ENCODE results near the gene GDAP1L1.
A peak's percentile ranks its signal among the peaks of the same experiment; 100 is the strongest.
"Not testable (repeated sequence)": the region's sequence is repeated elsewhere in the genome, so short reads cannot be mapped to it uniquely, and the experiment has no call there.

GDAP1L1 gene

DNA sequence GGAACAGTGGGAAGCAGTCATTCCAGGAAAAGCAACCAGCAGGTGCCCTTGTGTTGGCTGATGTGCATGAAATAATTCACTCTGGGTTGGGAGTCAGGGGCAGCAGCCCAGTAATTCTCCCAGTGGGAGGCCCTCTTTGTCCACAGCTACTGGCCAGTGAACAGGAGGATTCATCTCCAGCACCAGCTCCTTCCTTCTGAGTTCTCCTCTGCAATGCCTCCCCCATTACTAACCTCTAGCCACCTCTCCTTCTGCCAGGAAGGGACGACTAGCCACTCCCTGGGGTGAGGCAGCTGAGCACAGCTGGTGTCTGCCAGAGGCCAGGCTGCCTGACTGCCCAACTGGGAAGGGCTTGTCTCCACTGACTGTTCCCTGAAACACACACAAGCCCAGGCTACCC lies 77.2 kb downstream of the GDAP1L1 start:
- Histone ChIP-seq H3K4me3 (ENCODE audit: insufficient read length, low read depth) (no peak overlapping the region), H3K4me1 (ENCODE audit: insufficient read depth, insufficient read length) (peaks cover 12% of the 10 kb centered on the region), H3K9ac (ENCODE audit: insufficient read length, low read depth) (no peak overlapping the region), H3K36me3 (ENCODE audit: insufficient read depth, insufficient read length, low read length) (no peaks in the 10 kb centered on the region), H3K27me3 (ENCODE audit: insufficient read depth, insufficient read length) (no peaks in the 10 kb centered on the region), H3K9me3 (ENCODE audit: insufficient read depth, low read length) (peaks cover 10% of the 10 kb centered on the region; the same call in 1 of the 2 replicates)
- DNase-seq (ENCODE audit: low read depth, low spot score): peak; percentile 39
- TF ChIP-seq ZNF274 (IDR thresholded peaks at IDR 0.05; ENCODE audit: low read depth, low read length) (no peak), YY1 (IDR thresholded peaks at IDR 0.05; ENCODE audit: insufficient read depth, insufficient read length) (no peak), SUZ12 (IDR thresholded peaks at IDR 0.05; ENCODE audit: extremely low read depth, insufficient read depth, insufficient read length) (no peak)

DNA sequence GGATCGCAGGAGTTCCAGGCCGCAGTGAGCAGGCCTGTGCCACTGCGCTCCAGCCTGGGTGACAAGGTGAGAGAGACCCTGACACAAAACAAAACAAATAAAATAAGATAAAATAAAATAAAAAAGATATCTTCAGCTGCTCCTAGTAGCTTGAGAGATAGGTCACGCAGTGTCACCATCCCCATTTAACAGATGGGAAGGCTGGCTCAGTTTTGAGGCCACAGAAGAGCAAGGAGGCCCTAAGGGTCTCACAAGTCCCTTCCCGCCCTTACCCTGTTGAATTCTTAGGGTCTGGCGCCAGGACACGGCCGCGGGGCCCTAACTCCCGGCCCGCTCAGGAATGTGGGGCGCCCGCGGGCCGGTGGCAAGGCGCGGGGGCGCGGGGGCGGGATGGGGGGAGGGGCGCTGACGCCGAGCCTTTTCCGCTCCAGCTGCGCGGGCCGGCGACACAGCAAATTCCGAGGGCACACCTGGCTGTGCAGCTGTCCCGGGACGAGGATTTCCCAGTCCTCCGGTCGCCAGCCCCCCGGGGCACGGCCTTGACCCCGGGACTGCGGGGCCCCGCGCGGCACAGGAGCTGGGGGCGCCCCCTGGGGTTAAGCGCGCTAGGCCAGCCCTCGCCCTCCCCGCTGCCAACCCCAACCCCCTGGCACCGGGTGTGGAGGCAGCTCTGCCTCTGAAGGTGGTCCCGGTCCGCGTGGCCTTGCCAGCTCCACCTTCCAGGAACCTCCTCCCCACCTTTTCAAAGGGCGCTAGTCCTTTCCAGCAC lies 79.5 kb downstream of the GDAP1L1 start:
- Histone ChIP-seq H3K4me1 (ENCODE audit: insufficient read depth, insufficient read length) (peaks cover 12% of the 10 kb centered on the region), H3K4me3 (ENCODE audit: insufficient read length, low read depth) (no peak overlapping the region), H3K9ac (ENCODE audit: insufficient read length, low read depth) (no peak overlapping the region), H3K27me3 (ENCODE audit: insufficient read depth, insufficient read length) (no peaks in the 10 kb centered on the region), H3K9me3 (ENCODE audit: insufficient read depth, low read length) (no peaks in the 10 kb centered on the region), H3K36me3 (ENCODE audit: insufficient read depth, insufficient read length, low read length) (no peaks in the 10 kb centered on the region)
- no peak for DNase-seq (ENCODE audit: low read depth, low spot score)
- TF ChIP-seq YY1 (IDR thresholded peaks at IDR 0.05; ENCODE audit: insufficient read depth, insufficient read length): no peak
- TF ChIP-seq SUZ12 (IDR thresholded peaks at IDR 0.05; ENCODE audit: extremely low read depth, insufficient read depth, insufficient read length): no peak
- TF ChIP-seq ZNF274 (IDR thresholded peaks at IDR 0.05; ENCODE audit: low read depth, low read length): no peak

DNA sequence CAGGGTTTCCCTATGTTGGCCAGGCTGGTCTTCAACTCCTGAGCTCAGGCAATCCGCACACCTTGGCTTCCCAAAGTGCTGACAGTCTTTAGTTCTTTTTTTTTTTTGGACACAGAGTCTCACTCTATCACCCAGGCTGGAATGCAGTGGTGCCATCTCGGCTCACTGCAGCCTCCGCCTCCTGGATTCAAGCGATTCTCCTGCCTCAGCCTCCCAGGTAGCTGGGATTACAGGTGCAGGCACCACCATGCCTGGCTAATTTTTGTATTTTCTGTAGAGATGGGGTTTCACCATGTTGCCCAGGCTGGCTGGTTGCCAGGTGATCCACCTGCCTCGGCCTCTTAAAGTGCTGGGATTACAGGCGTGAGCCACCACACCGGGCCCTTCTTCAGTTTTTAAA lies 80.6 kb downstream of the GDAP1L1 start:
- not testable (repeated sequence) for H3K27me3 ChIP-seq (ENCODE audit: insufficient read depth, insufficient read length); H3K36me3 ChIP-seq (ENCODE audit: insufficient read depth, insufficient read length, low read length); DNase-seq (ENCODE audit: low read depth, low spot score); H3K4me3 ChIP-seq (ENCODE audit: insufficient read length, low read depth); H3K9ac ChIP-seq (ENCODE audit: insufficient read length, low read depth); H3K9me3 ChIP-seq (ENCODE audit: insufficient read depth, low read length)
- peaks cover 12% of the 10 kb centered on the region for H3K4me1 ChIP-seq (ENCODE audit: insufficient read depth, insufficient read length)

DNA sequence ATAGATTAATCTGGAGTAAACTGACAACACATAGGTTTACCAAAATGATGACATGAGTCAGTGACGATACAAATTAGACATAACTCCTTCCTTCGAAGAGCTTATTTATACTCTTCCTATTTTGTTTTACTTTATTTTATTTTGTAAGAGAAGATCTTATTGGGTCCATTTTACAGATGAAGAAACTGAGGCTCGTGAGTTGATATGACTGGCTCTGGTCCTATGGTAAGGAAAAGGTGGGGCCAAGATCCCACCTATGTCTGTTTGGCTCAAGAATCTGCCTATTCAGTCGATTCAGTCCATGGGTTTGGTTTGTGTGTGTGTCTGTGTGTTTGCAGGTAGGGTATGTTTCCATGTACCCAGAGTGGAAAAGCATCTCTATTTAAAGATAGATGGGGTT lies 81.3 kb downstream of the GDAP1L1 start:
- Histone ChIP-seq H3K9me3 (ENCODE audit: insufficient read depth, low read length) (no peaks in the 10 kb centered on the region), H3K4me3 (ENCODE audit: insufficient read length, low read depth) (no peak overlapping the region), H3K4me1 (ENCODE audit: insufficient read depth, insufficient read length) (peaks cover 12% of the 10 kb centered on the region)

More for the DNA sequence above, 81.3 kb downstream of the GDAP1L1 start:
- DNase-seq (ENCODE audit: low read depth, low spot score): no peak
- Histone ChIP-seq H3K27me3 (ENCODE audit: insufficient read depth, insufficient read length) (no peaks in the 10 kb centered on the region), H3K9ac (ENCODE audit: insufficient read length, low read depth) (no peak overlapping the region), H3K36me3 (ENCODE audit: insufficient read depth, insufficient read length, low read length) (no peaks in the 10 kb centered on the region)
- TF ChIP-seq YY1 (IDR thresholded peaks at IDR 0.05; ENCODE audit: insufficient read depth, insufficient read length) (no peak), ZNF274 (IDR thresholded peaks at IDR 0.05; ENCODE audit: low read depth, low read length) (no peak)

Measured in NT2/D1 (cell line).